ENCODE results near the gene ASIC4. TPM values are rescaled to one million over a fixed set of nuclear protein-coding genes. Genes with fewer than 3 reads are reported as not detected.

The ASIC4 gene
- total and polyA plus RNA-seq, 9 of the 15 experiments (the other 6 are each of a cell fraction or from before 2014, with no cell fraction given) = 0.07 to 19.2 (median 4.8) TPM

- TF ChIP-seq ZBTB49 (CRISPR knock-in tag; IDR thresholded peaks at IDR 0.05; ENCODE audit: borderline replicate concordance) = no peak
- TF ChIP-seq ZNF175 (CRISPR knock-in tag; IDR thresholded peaks at IDR 0.05; ENCODE audit: low read depth) = no peak
- TF ChIP-seq THAP12 (CRISPR knock-in tag; IDR thresholded peaks at IDR 0.05) = no peak
- TF ChIP-seq ZNF77 (CRISPR knock-in tag; IDR thresholded peaks at IDR 0.05) = no peak
- no peak for TF ChIP-seq ILK (tag; IDR thresholded peaks at IDR 0.05; ENCODE audit: borderline replicate concordance, low read depth)
- TF ChIP-seq NR4A1 (CRISPR knock-in tag; IDR thresholded peaks at IDR 0.05) = no peak
- TF ChIP-seq NR4A1 (tag; IDR thresholded peaks at IDR 0.05) = no peak
- 0 out of 2 replicates have a peak, but pooled peaks have one; percentile 49 for TF ChIP-seq MTA3 (IDR thresholded peaks at IDR 0.05; ENCODE audit: borderline replicate concordance)
- peak; percentile 85 for TF ChIP-seq ARID1B (IDR thresholded peaks at IDR 0.05)
- no peak for TF ChIP-seq SAFB (IDR thresholded peaks at IDR 0.05; ENCODE audit: borderline replicate concordance, low read depth, low read length)
- no peak for TF ChIP-seq ZFX (CRISPR knock-in tag; IDR thresholded peaks at IDR 0.05)
- peak; percentile 25; the same call in 1 of the 2 replicates for TF ChIP-seq ZNF24 (IDR thresholded peaks at IDR 0.05)
- TF ChIP-seq ILF3 (IDR thresholded peaks at IDR 0.05; ENCODE audit: borderline replicate concordance) = no peak
- peak; percentile 57 for TF ChIP-seq SP1 (CRISPR knock-in tag; IDR thresholded peaks at IDR 0.05)
- TF ChIP-seq EP300 (IDR thresholded peaks at IDR 0.05; ENCODE audit: low read length) = peak; percentile 87
- TF ChIP-seq SMAD2 (IDR thresholded peaks at IDR 0.05; ENCODE audit: low read depth, low read length) = no peak
- TF ChIP-seq NFRKB (IDR thresholded peaks at IDR 0.05; ENCODE audit: low read depth) = 0 out of 2 replicates have a peak, but pooled peaks have one; percentile 28
- peak; percentile 96 to 100 for TF ChIP-seq MAZ (CRISPR knock-in tag; conservative IDR thresholded peaks at IDR 0.05 in 1 of 2, IDR thresholded peaks at IDR 0.05 in 1 of 2)
- TF ChIP-seq ZNF57 (CRISPR knock-in tag; IDR thresholded peaks at IDR 0.05) = no peak
- TF ChIP-seq HDGF (IDR thresholded peaks at IDR 0.05) = 0 out of 2 replicates have a peak, but pooled peaks have one; percentile 42
- no peak for TF ChIP-seq CCAR2 (IDR thresholded peaks at IDR 0.05; ENCODE audit: low read depth, low read length)
- peak; percentile 77 for TF ChIP-seq TEAD4 (IDR thresholded peaks at IDR 0.05; ENCODE audit: low read length)
- no peak for TF ChIP-seq TEAD4 (CRISPR knock-in tag; IDR thresholded peaks at IDR 0.05; ENCODE audit: borderline replicate concordance)
- no peak for TF ChIP-seq ELK1 (CRISPR knock-in tag; IDR thresholded peaks at IDR 0.05)
These were observed 7.0 kb downstream of the ASIC4 start (continued) for GRCh38 chr2:219521066-219521880.

Data from K562 (cell line).